OCI-LY7 (cell line): ENCODE results near the gene POLA1. TPM values are rescaled to one million over a fixed set of nuclear protein-coding genes. Genes with fewer than 3 reads are reported as not detected.

Experiments used
- BruUV-seq: library from RNA; stranded (reverse); fragments of 400-500 nt; replicated peaks from 2 replicates; lab custom pipeline; 2021; lab: Mats Ljungman, UMichigan
- CTCF ChIA-PET: fragments of 300-600 bp; sonication (Branson Sonifier 250); formaldehyde crosslinking; loops from one replicate; lab custom pipeline; 2022; ENCODE audit warnings: antibody characterized with exemption; ENCODE audit not compliant: unreplicated experiment; lab: Charles Lee
- POLR2A ChIA-PET: fragments of 300-600 bp; sonication (Branson Sonifier 250); formaldehyde crosslinking; loops from one replicate; lab custom pipeline; 2022; ENCODE audit warnings: antibody characterized with exemption; lab: Charles Lee
- DNase-seq: peaks from one replicate; pipeline ENCODE4 v3.0.0-alpha.2; 2015; ENCODE audit warnings: low spot score
- H2AFZ ChIP-seq: fragments of 200-600 bp; sonication (generic), shearing (Covaris generic); 2 replicates; pipeline ENCODE4 v1.6.1; 2014; ENCODE audit warnings: mild to moderate bottlenecking, antibody characterized with exemption, low read length, moderate library complexity
- H3K27ac ChIP-seq: fragments of 200-600 bp; sonication (generic); 2 replicates; pipeline ENCODE4 v1.5.1; 2014; ENCODE audit warnings: mixed run types, low read depth, mild to moderate bottlenecking, moderate library complexity, low read length, inconsistent platforms; ENCODE audit not compliant: poor library complexity, severe bottlenecking
- H3K36me3 ChIP-seq: fragments of 200-600 bp; sonication (generic); 2 replicates; pipeline ENCODE4 v1.6.1; 2014; ENCODE audit warnings: mild to moderate bottlenecking, antibody characterized with exemption, low read length, moderate library complexity, mixed read lengths; ENCODE audit not compliant: insufficient read depth
- H3K4me1 ChIP-seq: fragments of 200-600 bp; sonication (generic); 2 replicates; pipeline ENCODE4 v1.5.1; 2014; ENCODE audit warnings: mild to moderate bottlenecking, low read length; ENCODE audit not compliant: insufficient read depth, poor library complexity, severe bottlenecking
- H3K4me2 ChIP-seq: fragments of 200-600 bp; sonication (generic); 2 replicates; pipeline ENCODE4 v1.6.1; 2014; ENCODE audit warnings: mild to moderate bottlenecking, low read length
- H3K4me3 ChIP-seq: fragments of 200-600 bp; sonication (generic); 2 replicates; pipeline ENCODE4 v1.5.1; 2014; ENCODE audit warnings: mild to moderate bottlenecking, low read depth, low read length; ENCODE audit not compliant: poor library complexity, severe bottlenecking
- H3K79me2 ChIP-seq: fragments of 200-600 bp; sonication (generic); 2 replicates; pipeline ENCODE4 v1.6.1; 2016; ENCODE audit warnings: low read depth, mild to moderate bottlenecking, low read length, moderate library complexity, mixed read lengths; ENCODE audit not compliant: insufficient read depth
- H3K9me2 ChIP-seq: fragments of 200-600 bp; sonication (generic); 2 replicates; pipeline ENCODE4 v1.6.1; 2016; ENCODE audit warnings: mild to moderate bottlenecking, low read length, mixed read lengths; ENCODE audit not compliant: insufficient read depth
- H3K9me3 ChIP-seq: fragments of 200-600 bp; sonication (generic); 2 replicates; pipeline ENCODE4 v1.6.1; 2014; ENCODE audit warnings: mild to moderate bottlenecking, mixed run types, low read length, mixed read lengths
- H4K20me1 ChIP-seq: fragments of 200-600 bp; sonication (generic); 2 replicates; pipeline ENCODE4 v1.6.1; 2014; ENCODE audit warnings: mild to moderate bottlenecking, antibody characterized with exemption, low read length, moderate library complexity, mixed read lengths; ENCODE audit not compliant: insufficient read depth
- EZH2phosphoT487 ChIP-seq: fragments of 200-600 bp; sonication (generic); IDR thresholded peaks from 2 replicates; pipeline ENCODE4 v1.6.1; 2018; ENCODE audit warnings: low read depth, borderline replicate concordance, mild to moderate bottlenecking, mixed run types, antibody characterized with exemption, low read length, moderate library complexity, mixed read lengths
- intact Hi-C: fragments of 100-400 bp; cut with micrococcal nuclease; formaldehyde crosslinking; loops from one replicate; pipeline ENCODE4 v1.10.0; 2022; ENCODE audit not compliant: unreplicated experiment
- total RNA-seq, 2 experiments: library from RNA; depleted of rRNA in 1 of 2; stranded (reverse); fragments of >200 nt in 1 of 2; shearing (Covaris generic) in 1 of 2; gene quantifications; 2 replicates each; pipeline ENCODE4 v1.2.3, GENCODE V29; 2014 to 2022
- TF ChIP-seq, protein P1 (sequence below): fragments of 200-600 bp; sonication (generic); conservative IDR thresholded peaks from 2 replicates; pipeline ENCODE4 v1.5.1; 2014; ENCODE audit warnings: mild to moderate bottlenecking, antibody characterized with exemption, low read length, moderate library complexity, mixed read lengths

POLA1 gene
- total RNA-seq, 2 experiments from 2014 or later: 58.0 to 65.1 TPM

DNA sequence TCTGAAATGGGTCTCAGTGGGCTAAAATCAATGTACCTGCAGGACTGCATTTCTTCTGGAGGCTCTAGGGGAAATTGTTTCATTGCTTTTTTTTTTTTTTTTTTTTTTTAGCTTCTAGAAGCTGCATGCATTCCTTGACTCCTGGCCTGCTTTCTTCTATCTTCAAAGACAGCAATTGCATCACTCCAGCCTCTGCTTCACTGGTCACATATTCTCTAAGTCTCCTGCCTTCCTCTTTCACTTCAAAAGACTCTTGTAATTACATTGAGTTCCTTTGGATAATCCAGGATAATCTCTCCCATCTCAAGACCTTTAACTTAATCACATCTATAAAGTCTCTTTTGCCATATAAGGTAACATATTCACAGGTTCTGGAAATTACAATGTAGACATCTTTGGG, 35.3 kb upstream of the POLA1 start:
- no peaks in the 10 kb centered on the region for H3K4me1 ChIP-seq
- H4K20me1 ChIP-seq: no peaks in the 10 kb centered on the region
- H3K9me2 ChIP-seq: no peaks in the 10 kb centered on the region
- H3K4me2 ChIP-seq: no peak overlapping the region
- BruUV-seq: no TSS peak
- H3K9me3 ChIP-seq: no peaks in the 10 kb centered on the region
- H3K27ac ChIP-seq: no peak overlapping the region
- no peak overlapping the region for H3K4me3 ChIP-seq
- CTCF ChIA-PET: no interaction called here
- DNase-seq: no peak
- H2AFZ ChIP-seq: no peak overlapping the region
- POLR2A ChIA-PET: interaction anchor here (0.6 kb wide), 1 partner anchor 399 kb away, joined by 4 read pairs; no protein-coding TSS in a partner anchor
- no peaks in the 10 kb centered on the region for H3K36me3 ChIP-seq
- H3K79me2 ChIP-seq: no peaks in the 10 kb centered on the region
- intact Hi-C loops: no loop called here
- TF ChIP-seq, protein P1, sequence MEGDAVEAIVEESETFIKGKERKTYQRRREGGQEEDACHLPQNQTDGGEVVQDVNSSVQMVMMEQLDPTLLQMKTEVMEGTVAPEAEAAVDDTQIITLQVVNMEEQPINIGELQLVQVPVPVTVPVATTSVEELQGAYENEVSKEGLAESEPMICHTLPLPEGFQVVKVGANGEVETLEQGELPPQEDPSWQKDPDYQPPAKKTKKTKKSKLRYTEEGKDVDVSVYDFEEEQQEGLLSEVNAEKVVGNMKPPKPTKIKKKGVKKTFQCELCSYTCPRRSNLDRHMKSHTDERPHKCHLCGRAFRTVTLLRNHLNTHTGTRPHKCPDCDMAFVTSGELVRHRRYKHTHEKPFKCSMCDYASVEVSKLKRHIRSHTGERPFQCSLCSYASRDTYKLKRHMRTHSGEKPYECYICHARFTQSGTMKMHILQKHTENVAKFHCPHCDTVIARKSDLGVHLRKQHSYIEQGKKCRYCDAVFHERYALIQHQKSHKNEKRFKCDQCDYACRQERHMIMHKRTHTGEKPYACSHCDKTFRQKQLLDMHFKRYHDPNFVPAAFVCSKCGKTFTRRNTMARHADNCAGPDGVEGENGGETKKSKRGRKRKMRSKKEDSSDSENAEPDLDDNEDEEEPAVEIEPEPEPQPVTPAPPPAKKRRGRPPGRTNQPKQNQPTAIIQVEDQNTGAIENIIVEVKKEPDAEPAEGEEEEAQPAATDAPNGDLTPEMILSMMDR: no peak
- no peak for TF ChIP-seq EZH2phosphoT487

- no peak overlapping the region for H3K4me3 ChIP-seq
- no peaks in the 10 kb centered on the region for H3K9me2 ChIP-seq
- POLR2A ChIA-PET: no interaction called here
- no peaks in the 10 kb centered on the region for H3K9me3 ChIP-seq
- no peak for DNase-seq
- no peaks in the 10 kb centered on the region for H4K20me1 ChIP-seq
- H3K4me2 ChIP-seq: no peak overlapping the region
- no peaks in the 10 kb centered on the region for H3K4me1 ChIP-seq
- intact Hi-C loops: no loop called here
- H3K27ac ChIP-seq: no peak overlapping the region
- H3K36me3 ChIP-seq: no peaks in the 10 kb centered on the region
- no peak overlapping the region for H2AFZ ChIP-seq
- CTCF ChIA-PET: no interaction called here
- TF ChIP-seq, protein P1: no peak
- TF ChIP-seq EZH2phosphoT487: no peak
- H3K79me2 ChIP-seq: no peaks in the 10 kb centered on the region
- BruUV-seq: no TSS peak
Observed at GRCh38 chrX:24659106-24659505, 34.6 kb upstream of the POLA1 start.

DNA sequence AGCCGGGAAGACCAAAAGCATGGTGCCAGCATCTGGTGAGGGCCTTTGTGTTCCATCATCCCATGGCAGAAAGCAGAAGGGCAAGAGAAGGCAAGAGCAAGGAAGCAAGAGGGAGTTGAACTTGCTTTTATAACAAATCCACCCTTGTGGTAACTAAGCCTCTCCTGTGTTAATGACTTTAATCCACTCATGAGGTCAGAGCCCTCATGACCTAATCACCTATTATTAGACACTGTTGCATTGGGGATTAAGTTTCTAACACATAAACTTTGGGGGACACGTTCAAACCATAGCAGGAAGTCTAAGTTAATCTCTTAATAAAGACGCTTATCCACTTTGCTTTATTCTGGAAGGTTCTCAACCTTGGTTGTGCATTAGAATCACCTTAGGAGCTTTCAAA, 34.1 kb upstream of the POLA1 start:
- H2AFZ ChIP-seq: no peak overlapping the region
- intact Hi-C loops: no loop called here
- CTCF ChIA-PET: no interaction called here
- no TSS peak for BruUV-seq
- TF ChIP-seq EZH2phosphoT487: no peak
- H3K27ac ChIP-seq: no peak overlapping the region
- no peaks in the 10 kb centered on the region for H3K79me2 ChIP-seq
- H3K36me3 ChIP-seq: no peaks in the 10 kb centered on the region
- H3K9me3 ChIP-seq: no peaks in the 10 kb centered on the region
- no peaks in the 10 kb centered on the region for H3K4me1 ChIP-seq
- no peaks in the 10 kb centered on the region for H3K9me2 ChIP-seq
- POLR2A ChIA-PET: no interaction called here
- no peaks in the 10 kb centered on the region for H4K20me1 ChIP-seq
- DNase-seq: no peak
- H3K4me2 ChIP-seq: no peak overlapping the region
- H3K4me3 ChIP-seq: no peak overlapping the region
